HL-60 (cell line): ENCODE data around the gene SLC6A8.
"Not testable (repeated sequence)": the region's sequence is repeated elsewhere in the genome, so short reads cannot be mapped to it uniquely, and the experiment has no call there.

ENCODE experiments used
- DNase-seq, 2 experiments: peaks; one replicate each; pipeline ENCODE4 v3.0.0-alpha.2; 2010 to 2020; ENCODE audit warnings: low read depth in 1 of 2, low spot score in 1 of 2
- H3K27ac ChIP-seq: fragments of 250-450 bp; sonication (Bioruptor Pico); replicated peaks from 2 replicates; pipeline ENCODE4 v1.5.1; 2020; ENCODE audit warnings: mild to moderate bottlenecking, moderate library complexity
- H3K27me3 ChIP-seq: fragments of 250-450 bp; sonication (Bioruptor Pico); 2 replicates; pipeline ENCODE4 v1.5.1; 2021; ENCODE audit warnings: mild to moderate bottlenecking, moderate library complexity; ENCODE audit not compliant: insufficient read depth, poor library complexity, severe bottlenecking
- H3K4me3 ChIP-seq: replicated peaks from 2 replicates; pipeline ENCODE4 v1.5.1; 2011; ENCODE audit warnings: mild to moderate bottlenecking, control low read depth, low read length; ENCODE audit not compliant: insufficient read depth
- CTCF ChIP-seq: IDR thresholded peaks from one replicate; pipeline ENCODE4 v1.5.1; 2011; ENCODE audit warnings: low read length, control low read depth, inconsistent platforms; ENCODE audit not compliant: insufficient read depth
- GABPA ChIP-seq: IDR thresholded peaks from 2 replicates; pipeline ENCODE4 v1.6.1; 2012; ENCODE audit warnings: low read depth
- POLR2AphosphoS5 ChIP-seq: IDR thresholded peaks from 2 replicates; pipeline ENCODE4 v1.6.1; 2012; ENCODE audit warnings: low read depth
- REST ChIP-seq: IDR thresholded peaks from 2 replicates; pipeline ENCODE4 v1.6.1; 2012; ENCODE audit warnings: low read depth; ENCODE audit not compliant: insufficient replicate concordance
- SPI1 ChIP-seq: IDR thresholded peaks from 2 replicates; pipeline ENCODE4 v1.6.1; 2012; ENCODE audit warnings: low read depth, mild to moderate bottlenecking, borderline replicate concordance

Gene SLC6A8

DNA sequence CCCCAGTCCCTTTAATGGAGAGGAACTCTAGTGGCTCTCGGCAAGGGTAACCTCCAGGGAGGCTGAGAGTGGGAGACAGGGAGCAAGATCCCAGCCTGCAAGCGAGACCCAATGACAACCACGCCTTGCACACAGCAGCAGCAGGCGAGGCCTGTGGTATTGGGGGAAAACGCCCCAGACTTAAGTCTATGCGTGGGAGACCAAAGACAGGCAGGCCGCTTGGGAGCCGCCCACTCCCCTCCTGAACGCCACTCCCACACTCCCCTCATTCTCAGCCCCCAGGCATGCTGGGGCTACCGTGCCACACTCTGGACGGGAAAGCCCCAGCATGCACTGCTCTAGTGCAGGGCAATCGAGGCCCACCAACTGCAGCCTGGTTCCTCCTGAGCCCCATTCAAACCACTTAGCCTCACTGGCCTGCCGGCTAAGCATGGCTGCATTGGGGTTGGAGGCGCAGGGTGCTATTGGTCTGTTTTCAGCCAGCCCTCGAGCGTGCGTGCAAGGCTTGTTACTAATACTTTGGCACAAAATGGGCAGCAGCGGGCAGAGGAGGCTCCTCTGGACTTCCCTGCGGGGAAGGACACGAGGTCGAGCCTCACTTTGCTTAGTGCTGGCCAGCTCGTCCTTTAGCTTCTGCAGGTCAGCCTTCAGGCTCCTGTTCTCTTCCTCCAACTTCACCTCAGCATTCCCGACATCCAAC lies 14.8 kb downstream of the SLC6A8 start:
- no peak for DNase-seq
- Histone ChIP-seq H3K27ac (no peak overlapping the region), H3K4me3 (no peak overlapping the region), H3K27me3 (no peaks in the 10 kb centered on the region)
- TF ChIP-seq SPI1 (no peak), REST (no peak), POLR2AphosphoS5 (no peak)

- no peak for TF ChIP-seq SPI1
- DNase-seq, result no peak
Measured at GRCh38 chrX:153703036-153703370, 15.3 kb downstream of the SLC6A8 start.

DNA sequence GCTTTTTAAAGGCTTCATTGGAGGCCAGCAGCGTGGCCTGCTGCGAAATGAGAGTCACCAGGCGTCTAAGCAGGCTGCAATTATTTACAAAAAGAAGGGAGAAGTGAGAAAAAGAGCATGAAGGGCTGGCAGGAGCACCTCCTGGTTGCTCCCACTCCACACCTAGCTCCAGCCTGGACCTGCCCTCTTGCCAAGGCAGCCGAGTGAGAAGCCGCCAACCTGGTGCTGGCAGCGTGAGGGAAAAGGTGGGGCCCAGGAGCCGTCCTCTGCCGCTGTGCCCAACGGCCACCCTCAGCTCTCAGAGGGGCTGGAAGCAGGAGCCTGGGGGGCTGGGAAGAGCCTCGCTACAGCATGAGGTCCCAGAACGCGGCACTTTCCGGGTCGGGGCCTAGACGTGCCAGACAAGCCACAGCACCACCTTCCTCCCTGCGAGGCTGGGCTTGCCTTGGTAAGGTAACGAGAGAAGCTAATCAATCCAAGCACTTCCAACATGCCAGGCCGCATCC lies 16.3 kb downstream of the SLC6A8 start:
- no peak for TF ChIP-seq REST
- TF ChIP-seq SPI1, result no peak
- no peak for TF ChIP-seq CTCF
- no peak for TF ChIP-seq POLR2AphosphoS5
- TF ChIP-seq GABPA, result no peak
- H3K4me3 ChIP-seq, result no peak overlapping the region
- H3K27ac ChIP-seq, result no peak overlapping the region
- DNase-seq, result no peak
- no peaks in the 10 kb centered on the region for H3K27me3 ChIP-seq

More at GRCh38 chrX:153703036-153703370, 15.3 kb downstream of the SLC6A8 start:
- no peaks in the 10 kb centered on the region for H3K27me3 ChIP-seq
- H3K4me3 ChIP-seq, result no peak overlapping the region
- H3K27ac ChIP-seq, result no peak overlapping the region

GRCh38 chrX:153704631-153705402 lies 17.1 kb downstream of the SLC6A8 start:
- H3K27ac ChIP-seq, H3K27me3 ChIP-seq, DNase-seq, H3K4me3 ChIP-seq: not testable (repeated sequence)

GRCh38 chrX:153705403-153706060 lies 17.8 kb downstream of the SLC6A8 start:
- not testable (repeated sequence) for H3K27me3 ChIP-seq, H3K27ac ChIP-seq, DNase-seq, H3K4me3 ChIP-seq
